ENCODE data around the gene FYB1.

Gene FYB1

DNA sequence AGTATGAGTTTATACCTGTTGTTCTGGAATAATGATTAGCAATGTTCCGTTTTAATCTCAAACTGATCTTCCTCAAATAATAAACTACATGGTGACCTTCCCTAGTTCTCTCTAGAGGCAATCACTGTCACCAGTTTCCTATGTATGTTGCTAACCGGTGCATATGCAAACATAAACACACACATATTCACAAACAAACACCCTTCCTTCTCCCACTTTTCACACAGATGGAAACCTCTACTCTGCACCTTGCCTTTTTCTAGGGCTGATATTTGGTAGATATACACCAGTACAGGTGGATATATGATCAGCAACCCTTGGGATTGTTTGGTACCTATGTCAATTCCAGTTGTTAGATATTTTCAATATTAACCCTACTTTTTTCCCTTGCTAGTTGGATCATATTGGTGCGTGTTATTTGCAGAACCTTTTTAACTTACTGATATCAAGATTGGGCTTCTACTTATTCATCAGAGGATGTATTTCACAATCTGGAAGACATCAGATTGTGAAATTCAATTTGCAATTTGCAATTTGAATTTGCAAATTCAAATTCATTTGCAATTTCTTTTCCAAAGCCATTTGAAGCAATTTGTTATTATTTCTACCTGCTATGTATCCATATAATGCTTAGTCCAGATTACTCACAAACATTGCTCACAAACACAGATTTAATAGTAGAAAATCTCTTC is 12.6 kb downstream of the FYB1 start:
- no peak for DNase-seq (ENCODE audit: low read depth in 2 of 2)

DNA sequence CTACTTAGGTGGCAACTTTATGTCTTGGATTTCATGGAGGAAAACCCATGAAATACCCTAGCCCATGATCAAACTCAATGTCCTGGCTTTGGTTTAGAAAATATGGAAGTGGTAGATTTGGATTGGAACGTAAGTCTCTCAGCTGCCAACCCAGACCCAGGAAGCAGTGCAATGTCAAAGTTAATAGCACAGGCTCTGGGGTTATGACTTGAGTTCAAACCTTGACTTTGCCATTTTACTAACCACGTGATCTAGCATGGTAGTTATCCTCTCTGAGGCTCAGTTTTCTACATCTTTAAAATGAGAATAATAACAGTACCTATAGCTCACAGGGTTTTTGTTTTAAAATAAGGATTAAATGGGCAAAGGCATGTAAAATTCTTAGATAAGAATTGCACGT is 13.8 kb downstream of the FYB1 start:
- DNase-seq (ENCODE audit: low read depth in 2 of 2), result no peak

DNA sequence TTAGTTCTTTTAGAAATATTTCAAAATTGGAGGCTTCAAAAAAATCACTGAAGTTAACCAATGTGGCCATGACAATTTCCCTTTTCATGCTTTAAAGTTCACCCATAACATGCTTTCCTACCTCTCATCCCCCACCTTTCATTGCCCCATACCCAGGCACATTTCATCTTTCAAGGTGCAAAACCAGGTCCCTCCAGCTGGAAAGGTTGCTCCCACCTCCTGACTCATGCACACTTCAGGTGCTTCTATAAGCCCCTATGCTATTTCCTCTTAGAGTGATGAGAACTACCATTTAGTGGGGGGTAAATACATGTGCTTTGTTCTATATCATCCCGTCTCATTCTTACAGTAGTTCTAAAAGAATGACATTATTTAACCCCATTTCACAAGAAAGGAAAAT is 15.4 kb downstream of the FYB1 start:
- DNase-seq (ENCODE audit: low read depth in 2 of 2), result no peak

DNA sequence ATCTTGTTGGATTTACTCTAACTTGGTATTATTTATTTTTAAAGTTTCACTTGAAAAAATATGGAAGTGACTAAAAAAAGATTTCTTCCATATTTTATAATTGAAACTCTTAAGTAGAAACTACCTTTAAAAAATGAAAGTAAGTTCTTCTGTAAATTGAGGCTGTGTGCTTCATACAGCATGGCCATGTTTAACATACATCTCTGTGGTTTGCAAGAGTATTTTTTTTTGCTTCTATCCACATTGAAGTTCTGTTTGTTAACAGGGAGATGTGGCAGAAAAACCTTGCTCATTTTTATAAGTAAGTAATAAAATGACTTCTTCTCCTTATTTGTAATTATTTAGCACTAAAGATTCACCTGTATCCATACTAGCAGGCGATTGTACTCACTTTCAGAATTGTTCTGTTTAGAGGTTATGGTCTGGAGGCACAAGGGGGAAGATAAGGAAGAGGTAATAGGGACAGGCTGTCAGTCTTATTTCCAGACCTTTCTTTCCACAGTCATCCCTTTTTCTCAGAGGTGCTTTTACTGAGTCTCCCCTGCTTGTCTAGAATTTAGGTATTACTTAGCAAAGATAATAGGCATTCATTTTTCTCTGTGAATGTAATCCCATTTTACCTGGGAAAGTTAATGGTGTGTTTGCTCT is 16.0 kb downstream of the FYB1 start:
- DNase-seq (ENCODE audit: low read depth in 2 of 2), result no peak

DNA sequence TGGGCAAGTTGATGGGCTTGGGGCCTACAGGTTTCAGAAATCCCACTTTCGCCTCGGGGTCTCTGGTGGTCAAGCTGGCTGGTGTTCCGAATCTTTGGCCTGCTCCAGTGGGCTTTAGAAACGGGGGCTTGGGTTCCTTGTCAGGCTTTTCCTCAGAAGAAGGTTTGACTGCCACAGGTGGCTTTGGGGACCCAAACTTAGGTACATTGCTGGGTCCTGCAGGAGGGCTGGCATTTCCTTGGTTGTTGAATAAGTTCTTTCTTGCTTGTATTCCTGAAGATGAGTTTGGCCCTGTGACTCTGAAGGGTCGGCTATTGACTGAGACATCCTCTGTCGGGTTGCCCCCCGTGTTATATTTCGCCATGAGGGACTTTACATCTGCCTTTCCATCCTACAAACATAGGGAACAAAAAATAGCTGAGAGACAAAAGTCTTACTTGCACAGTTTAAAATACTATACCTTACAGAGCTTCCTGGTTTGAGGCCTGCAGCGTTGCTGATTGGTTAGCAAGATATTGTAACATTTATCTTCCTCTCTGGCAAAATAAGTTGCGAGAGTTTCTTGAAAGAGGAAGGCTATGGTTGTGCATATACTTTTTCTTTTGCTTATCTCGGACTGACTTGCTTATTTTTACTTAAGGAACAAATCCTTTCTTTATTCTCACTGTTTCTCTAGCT is 16.6 kb downstream of the FYB1 start:
- no peak for DNase-seq (ENCODE audit: low read depth in 2 of 2)

DNA sequence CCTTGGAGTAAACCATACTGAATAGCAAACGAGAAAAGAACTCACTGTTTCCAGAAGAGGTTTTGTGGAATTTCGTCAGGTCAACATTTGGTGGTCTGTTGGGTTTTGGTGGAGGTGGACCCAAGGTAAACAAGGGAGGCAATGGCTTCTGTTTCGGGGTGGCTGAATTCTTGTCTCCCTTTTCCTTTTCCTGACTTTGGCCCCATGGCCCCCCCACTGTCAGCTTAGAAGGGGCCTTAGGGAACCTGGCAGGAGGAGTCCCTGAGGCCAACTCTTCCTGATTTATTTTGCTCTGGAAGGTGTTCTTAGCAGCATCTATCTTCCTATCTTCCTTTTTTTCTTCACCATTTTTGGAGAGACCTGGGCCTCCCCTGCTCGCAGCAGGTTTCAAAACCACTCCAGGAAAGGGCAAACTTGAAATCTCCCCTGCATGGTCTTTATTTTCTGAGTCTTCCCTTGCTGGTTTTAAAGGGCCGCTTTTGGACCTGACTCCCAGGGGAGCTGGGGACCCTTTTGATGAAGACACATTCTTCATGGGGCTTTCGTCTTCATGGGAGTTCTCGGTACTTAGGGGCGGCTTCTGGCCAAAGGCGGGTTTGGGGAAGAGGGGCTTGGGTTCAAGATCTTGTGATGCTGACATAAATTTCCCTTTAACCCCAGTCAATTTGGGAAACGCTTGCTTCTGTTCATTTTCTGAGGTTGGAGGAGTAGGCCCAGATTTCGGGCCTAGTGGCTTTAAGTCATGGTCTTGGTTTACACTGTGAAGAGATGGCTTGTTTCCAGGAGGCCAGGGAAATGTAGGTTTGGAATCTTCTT is 17.4 kb downstream of the FYB1 start:
- no peak for DNase-seq (ENCODE audit: low read depth in 2 of 2)

- DNase-seq (ENCODE audit: low read depth in 2 of 2), result no peak
These were observed 18.1 kb downstream of the FYB1 start for GRCh38 chr5:39201160-39201780.

- no peak for DNase-seq (ENCODE audit: low read depth in 2 of 2)
These were observed 19.3 kb downstream of the FYB1 start for GRCh38 chr5:39200081-39200480.

DNA sequence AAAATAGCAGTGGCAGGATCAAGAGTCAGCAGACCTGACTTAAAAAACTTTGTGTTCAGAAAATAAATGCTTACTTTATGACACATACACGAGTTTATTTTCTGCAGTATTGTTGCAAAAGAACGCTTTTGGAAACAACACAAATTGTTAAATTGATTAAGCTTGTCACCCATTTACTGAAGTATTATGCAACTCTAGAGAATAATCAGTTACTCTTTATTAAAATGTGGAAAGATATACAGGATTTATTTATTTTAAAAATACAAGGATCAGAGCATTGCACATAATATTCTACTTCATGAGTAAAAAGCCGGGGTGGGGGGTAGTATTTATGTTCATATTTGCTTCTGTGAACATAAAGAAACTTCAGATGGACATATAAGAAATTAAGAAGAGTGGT is 20.0 kb downstream of the FYB1 start:
- DNase-seq (ENCODE audit: low read depth in 2 of 2), result no peak

DNA sequence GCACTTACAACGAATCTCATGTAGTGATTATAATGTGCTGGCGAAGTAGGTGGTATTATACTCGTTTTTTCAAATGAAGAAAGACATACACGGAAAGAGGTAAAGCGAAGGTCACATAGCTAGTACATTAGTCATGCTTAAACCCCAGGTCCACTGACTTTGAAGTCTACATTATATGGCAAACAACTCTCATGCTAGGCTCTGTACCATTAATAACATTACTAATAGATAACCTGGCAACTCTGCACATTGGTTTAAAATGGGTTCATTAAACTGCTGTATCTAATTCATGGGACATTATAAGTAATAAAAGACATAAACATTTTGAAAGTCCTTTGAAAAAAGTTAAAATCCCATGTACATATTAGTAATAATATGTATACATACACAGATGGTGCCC is 21.2 kb downstream of the FYB1 start:
- no peak for DNase-seq (ENCODE audit: low read depth in 2 of 2)

GRCh38 chr5:39197556-39197955 is 21.8 kb downstream of the FYB1 start:
- no peak for DNase-seq (ENCODE audit: low read depth in 2 of 2)

DNA sequence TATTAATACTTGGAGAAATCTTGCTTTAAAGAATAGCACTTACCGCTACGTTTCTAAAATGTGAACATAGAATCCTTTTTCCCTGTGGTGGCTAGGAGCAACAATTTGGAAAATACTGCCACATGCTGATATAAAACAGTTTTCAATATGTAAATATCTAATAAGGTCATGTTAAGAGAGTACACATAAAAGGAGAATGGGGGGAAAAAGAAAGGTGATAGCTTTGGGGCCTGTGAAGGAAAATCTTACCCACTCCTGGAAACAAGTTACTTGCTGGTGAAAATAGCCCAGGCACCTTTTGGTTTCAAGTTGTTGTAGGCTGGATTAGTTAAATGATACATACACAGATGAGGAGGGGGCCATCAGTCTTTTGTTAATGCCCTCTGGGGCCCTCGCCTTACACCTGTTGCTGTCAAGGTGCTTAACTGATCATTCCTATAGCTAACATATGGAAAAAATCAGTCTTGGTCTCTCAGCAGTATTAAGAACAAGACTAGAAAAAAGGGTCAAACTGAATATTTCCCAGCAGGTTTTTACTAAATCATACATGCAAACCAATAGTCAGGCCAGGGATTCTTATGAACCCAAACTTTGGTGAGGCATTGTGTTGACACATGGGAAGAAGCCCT is 24.1 kb downstream of the FYB1 start:
- no peak for DNase-seq (ENCODE audit: low read depth in 2 of 2)

DNA sequence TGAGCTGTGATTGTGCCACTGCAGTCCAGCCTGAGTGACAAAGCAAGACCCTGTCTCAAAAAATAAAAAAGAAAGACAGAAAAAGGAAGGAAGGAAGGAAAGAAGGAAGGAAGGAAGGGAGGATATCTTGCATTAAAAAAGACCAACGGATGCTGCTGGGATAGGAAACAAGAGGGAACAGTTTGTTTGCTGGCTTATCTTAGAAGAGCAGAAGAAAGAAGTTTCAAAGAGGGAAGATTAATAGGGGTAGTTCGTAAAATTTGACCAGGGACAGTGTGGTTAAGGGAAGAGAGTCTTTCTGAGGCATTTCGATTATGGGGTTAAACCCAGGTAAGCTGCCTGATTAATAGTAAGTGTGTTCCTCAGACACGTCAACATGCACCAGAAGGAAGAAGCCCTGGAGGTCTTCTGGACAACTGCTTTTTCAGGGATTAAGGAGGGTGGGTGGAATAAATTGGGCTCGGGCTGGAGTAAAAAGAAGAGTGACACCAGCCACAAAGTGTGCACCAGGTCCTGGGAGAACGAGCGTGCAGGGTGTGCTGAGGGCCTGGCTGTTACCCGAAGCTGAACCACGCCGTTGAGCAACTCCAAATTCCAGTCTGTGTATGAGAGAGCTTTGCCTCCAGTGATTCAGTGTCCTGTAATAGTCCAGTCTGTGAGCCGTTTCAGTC is 24.8 kb downstream of the FYB1 start:
- DNase-seq (ENCODE audit: low read depth in 2 of 2), result no peak

DNA sequence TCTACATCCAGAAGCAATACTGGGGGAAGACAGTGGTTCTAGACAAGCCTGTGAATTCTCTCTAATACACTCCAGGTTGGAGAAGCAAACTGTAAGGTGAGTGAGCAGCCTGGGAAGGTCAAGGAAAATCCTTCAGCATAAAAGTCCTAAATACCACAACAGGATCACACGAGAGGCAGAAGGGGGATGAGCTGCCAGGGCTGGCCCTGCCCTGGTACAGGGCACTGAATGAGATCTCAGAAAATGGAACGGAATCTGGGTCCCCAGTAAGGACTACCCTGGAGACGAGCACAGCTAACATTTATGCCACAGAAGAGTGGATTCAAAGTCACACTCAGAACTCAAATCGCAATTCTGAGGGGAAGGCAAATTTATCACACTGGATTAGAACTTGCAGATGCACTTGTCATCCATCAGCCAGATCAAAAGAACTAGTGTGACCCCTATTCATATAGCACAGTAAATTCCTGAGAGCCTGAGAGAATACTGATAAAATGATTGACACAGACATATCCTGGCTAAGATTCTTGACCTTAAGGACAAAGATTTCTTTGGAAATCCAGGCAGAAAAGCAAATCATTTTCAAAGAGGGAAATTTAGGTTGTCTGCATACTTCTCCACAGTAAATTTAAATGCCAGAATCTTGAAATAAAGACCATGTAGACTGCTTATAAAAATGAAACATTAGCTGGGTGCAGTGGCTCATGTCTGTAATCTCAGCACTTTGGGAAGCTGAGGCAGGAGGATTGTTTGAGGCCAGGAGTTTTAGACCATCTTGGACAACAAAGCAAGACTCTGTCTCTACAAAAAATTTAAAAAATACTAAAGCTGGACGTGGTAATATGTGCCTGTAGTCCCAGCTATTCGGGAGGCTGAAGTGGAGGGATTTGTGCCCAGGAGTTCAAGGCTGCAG is 25.6 kb downstream of the FYB1 start:
- DNase-seq (ENCODE audit: low read depth in 2 of 2), result no peak

GRCh38 chr5:39192450-39193160 is 26.8 kb downstream of the FYB1 start:
- no peak for DNase-seq (ENCODE audit: low read depth in 2 of 2)

GRCh38 chr5:39191216-39191615 is 28.1 kb downstream of the FYB1 start:
- DNase-seq (ENCODE audit: low read depth in 2 of 2), result no peak

DNA sequence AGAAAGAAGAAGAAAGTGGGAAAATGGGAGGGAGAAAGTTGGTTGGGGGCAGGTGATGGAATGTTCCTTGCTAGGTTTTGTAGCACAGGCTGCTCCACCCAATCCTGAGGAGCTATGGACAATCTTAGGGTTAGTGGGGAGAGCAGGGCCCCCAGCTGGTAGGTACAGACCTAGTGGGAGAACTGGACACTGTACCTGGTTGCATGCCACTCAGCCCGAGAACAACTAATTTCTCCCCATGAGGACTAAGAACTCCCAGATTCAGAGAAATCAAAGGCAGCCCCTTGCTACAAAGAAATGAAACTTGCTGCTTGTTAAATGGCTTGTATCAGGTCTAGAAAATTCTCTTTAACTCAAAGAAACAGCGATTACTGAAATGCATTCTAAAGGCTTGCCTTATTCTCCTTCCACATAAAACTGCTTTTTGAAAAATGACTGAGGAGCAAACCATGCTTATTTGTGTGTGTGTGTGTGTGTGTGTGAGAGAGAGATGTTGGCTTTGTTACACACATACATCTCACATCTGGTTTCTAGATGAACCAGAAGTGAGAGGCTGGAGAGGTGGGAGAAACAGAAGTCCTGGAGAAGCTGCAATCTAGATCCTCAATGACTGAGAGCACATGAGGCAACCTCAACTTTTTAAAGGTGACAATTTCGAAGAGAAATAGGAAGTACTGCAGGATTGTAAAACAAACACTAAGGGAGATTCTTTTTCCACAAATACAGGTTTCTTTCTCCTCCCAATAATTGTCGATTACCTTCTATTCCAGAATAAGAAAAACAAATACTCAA is 28.9 kb downstream of the FYB1 start:
- DNase-seq (ENCODE audit: low read depth in 2 of 2), result no peak

GRCh38 chr5:39189292-39189955 is 29.9 kb downstream of the FYB1 start:
- DNase-seq (ENCODE audit: low read depth in 2 of 2), result no peak

Measured in stimulated activated CD8-positive, alpha-beta memory T cell treated with anti-CD3 and anti-CD28 coated beads, Interleukin-7, amount 100 ng/mL, for 1 hour (primary cell).